Ishikawa (cell line): ENCODE measurements around the gene PCBP4.

ENCODE experiments used
- EGR1 ChIP-seq: IDR thresholded peaks from 2 replicates; pipeline ENCODE4 v1.6.1; 2012
- EP300 ChIP-seq: IDR thresholded peaks from 2 replicates; pipeline ENCODE4 v1.6.1; 2012; ENCODE audit warnings: borderline replicate concordance
- RAD21 ChIP-seq: IDR thresholded peaks from 2 replicates; pipeline ENCODE4 v1.6.1; 2012; ENCODE audit warnings: low read depth
- REST ChIP-seq: IDR thresholded peaks from 2 replicates; pipeline ENCODE4 v1.6.1; 2012; ENCODE audit warnings: low read depth, mild to moderate bottlenecking
- TCF12 ChIP-seq: IDR thresholded peaks from 2 replicates; pipeline ENCODE4 v1.6.1; 2012; ENCODE audit warnings: low read depth
- TF ChIP-seq, protein P1 (sequence below): IDR thresholded peaks from 2 replicates; pipeline ENCODE4 v1.6.1; 2012

DNA sequence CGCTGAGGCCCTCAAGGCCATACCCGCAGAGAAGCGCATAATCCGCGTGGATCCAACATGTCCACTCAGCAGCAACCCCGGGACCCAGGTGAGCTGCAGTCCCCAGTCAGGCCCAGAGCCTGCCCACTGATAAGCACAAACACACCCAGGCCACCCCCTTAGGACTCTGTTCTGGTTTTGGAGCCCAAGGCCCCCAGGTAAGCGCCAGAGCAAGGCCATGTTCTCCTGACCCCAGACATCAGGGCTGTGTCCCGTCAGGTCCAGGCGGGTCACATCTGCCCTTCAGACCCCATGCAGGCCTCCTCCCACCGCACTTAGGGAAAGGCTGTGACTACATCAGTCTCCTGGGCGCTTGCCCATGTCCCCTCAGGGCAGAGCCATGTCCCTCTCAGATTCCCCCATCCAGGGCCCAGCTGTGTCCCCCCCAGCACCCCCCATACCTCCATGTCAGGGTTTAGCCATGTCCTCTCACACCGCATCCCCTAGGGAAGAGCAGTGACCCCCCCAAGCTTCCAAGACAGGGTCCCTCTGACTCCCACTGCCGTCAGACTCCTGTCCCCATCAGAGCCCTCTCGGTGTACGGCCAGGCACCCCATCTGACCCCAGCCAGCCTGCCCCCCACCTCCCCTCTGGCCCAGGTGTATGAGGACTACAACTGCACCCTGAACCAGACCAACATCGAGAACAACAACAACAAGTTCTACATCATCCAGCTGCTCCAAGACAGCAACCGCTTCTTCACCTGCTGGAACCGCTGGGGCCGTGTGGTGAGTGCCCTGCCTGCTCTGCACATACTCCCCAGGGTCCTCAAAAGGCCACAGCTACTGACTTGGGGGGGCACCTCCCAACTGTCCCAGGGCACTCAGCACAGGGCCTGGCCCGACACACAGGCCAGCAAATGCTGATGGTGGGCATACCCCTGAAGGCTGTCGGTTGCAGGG, 23.5 kb downstream of the PCBP4 start:
- no peak for TF ChIP-seq RAD21
- no peak for TF ChIP-seq EGR1
- TF ChIP-seq EP300, result no peak
- TF ChIP-seq REST, result no peak
- no peak for TF ChIP-seq TCF12
- TF ChIP-seq, protein P1, sequence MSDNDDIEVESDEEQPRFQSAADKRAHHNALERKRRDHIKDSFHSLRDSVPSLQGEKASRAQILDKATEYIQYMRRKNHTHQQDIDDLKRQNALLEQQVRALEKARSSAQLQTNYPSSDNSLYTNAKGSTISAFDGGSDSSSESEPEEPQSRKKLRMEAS, result no peak
